Common myeloid progenitor, CD34-positive (primary cell): ENCODE data around the gene LUC7L3.
A peak's percentile ranks its signal among the peaks of the same experiment; 100 is the strongest.

Experiments
- CTCF ChIA-PET: fragments of 350-600 bp; sonication (Branson Sonifier 250); formaldehyde crosslinking; loops from one replicate; lab custom pipeline; 2021; ENCODE audit warnings: antibody characterized with exemption; lab: Charles Lee
- POLR2A ChIA-PET: fragments of 350-600 bp; sonication (Branson Sonifier 250); formaldehyde crosslinking; loops from one replicate; lab custom pipeline; 2021; ENCODE audit warnings: antibody characterized with exemption; lab: Charles Lee
- DNase-seq, 3 donors: peaks; one replicate each; pipeline versions ENCODE4 v3.0.0 to v3.0.0-alpha.2; 2013
- H3K27ac ChIP-seq, 2 experiments: 1 replicate in 1 of 2; 2 replicates in 1 of 2; pipeline ENCODE4 v1.7.0; 2013; ENCODE audit warnings: inconsistent platforms in 2 of 2, low read length in 2 of 2, mild to moderate bottlenecking in 2 of 2, low read depth in 1 of 2, moderate library complexity in 1 of 2; ENCODE audit not compliant: severe bottlenecking in 2 of 2, insufficient read depth in 1 of 2, poor library complexity in 1 of 2
- H3K27me3 ChIP-seq, 5 experiments: replicated peaks in 2 of 5; 1 replicate in 3 of 5; 2 replicates in 2 of 5; pipeline versions ENCODE4 v1.6.1 to v1.7.0; 2013; ENCODE audit warnings: low read length in 4 of 5, mild to moderate bottlenecking in 2 of 5, moderate library complexity in 2 of 5, inconsistent platforms in 1 of 5; ENCODE audit not compliant: insufficient read depth in 5 of 5, control insufficient read depth in 4 of 5
- H3K36me3 ChIP-seq, 4 experiments: 1 replicate in 2 of 4; 2 replicates in 2 of 4; pipeline versions ENCODE4 v1.6.1 to v1.7.0; 2013; ENCODE audit warnings: low read length in 3 of 4, control low read depth in 1 of 4, mild to moderate bottlenecking in 1 of 4; ENCODE audit not compliant: control insufficient read depth in 4 of 4, insufficient read depth in 4 of 4
- H3K4me1 ChIP-seq, 4 experiments: 1 replicate in 3 of 4; 2 replicates in 1 of 4; pipeline versions ENCODE4 v1.6.1 to v1.7.1; 2013; ENCODE audit warnings: low read length in 3 of 4, mild to moderate bottlenecking in 3 of 4, control low read depth in 1 of 4, inconsistent platforms in 1 of 4, moderate library complexity in 1 of 4; ENCODE audit not compliant: control insufficient read depth in 4 of 4, insufficient read depth in 4 of 4; ENCODE audit errors: control extremely low read depth in 1 of 4
- H3K4me3 ChIP-seq, 7 experiments: 1 replicate in 4 of 7; 2 replicates in 3 of 7; pipeline versions ENCODE4 v1.5.1 to v1.7.0; 2013; ENCODE audit warnings: mild to moderate bottlenecking in 7 of 7, low read length in 6 of 7, moderate library complexity in 6 of 7, inconsistent platforms in 2 of 7, low read depth in 2 of 7, control low read depth in 1 of 7; ENCODE audit not compliant: insufficient read depth in 4 of 7, control insufficient read depth in 1 of 7; ENCODE audit errors: extremely low read depth in 1 of 7
- H3K9me3 ChIP-seq, 5 experiments: 1 replicate in 4 of 5; 2 replicates in 1 of 5; pipeline versions ENCODE4 v1.6.1 to v1.7.1; 2013; ENCODE audit warnings: low read length in 4 of 5, mild to moderate bottlenecking in 2 of 5, inconsistent platforms in 1 of 5, low read depth in 1 of 5, moderate library complexity in 1 of 5; ENCODE audit not compliant: control insufficient read depth in 4 of 5, insufficient read depth in 2 of 5; ENCODE audit errors: control extremely low read depth in 1 of 5
- WGBS: methylation state at CpG from one replicate; pipeline ENCODE4 v1.1.5; 2013; ENCODE audit not compliant: insufficient coverage; 5-methylcytosine and 5-hydroxymethylcytosine counted together

The LUC7L3 gene

DNA sequence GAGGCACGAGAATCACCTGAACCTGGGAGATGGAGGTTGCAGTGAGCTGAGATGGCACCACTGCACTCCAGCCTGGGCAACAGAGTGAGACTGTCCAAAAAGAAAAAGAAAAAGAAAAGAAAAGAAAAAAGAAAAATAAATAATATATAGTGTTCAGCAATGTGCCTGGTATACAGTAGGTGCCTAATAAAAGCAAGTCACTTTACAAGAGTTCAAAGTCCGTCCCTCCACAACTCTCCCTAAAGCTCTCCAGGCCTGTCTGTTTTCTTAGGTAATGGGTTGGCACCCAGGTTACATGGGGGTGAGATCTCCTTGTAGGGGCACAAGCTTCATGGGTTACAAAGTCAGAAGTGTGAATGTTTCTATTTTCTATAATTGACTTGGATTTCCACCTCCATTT, 64.5 kb downstream of the LUC7L3 start:
- ChIA-PET CTCF (interaction anchor here (0.8 to 7.3 kb wide), 19 partner anchors 8 to 180 kb away, joined by 3 to 172 read pairs (median 9); partner anchors contain the start of genes ANKRD40CL and WFIKKN2), POLR2A (no interaction called here)

GRCh38 chr17:50785126-50785525, 65.7 kb downstream of the LUC7L3 start:
- 67% methylated on average over 1 of the region's 4 CpGs for WGBS
- H3K4me1 ChIP-seq = peaks cover 0 to 12% (median 4%) of the 10 kb centered on the region in 4 experiments
- ChIA-PET CTCF (interaction anchor here (0.8 to 7.3 kb wide), 13 partner anchors 11 to 179 kb away, joined by 3 to 172 read pairs (median 8); partner anchors contain the start of gene WFIKKN2), POLR2A (no interaction called here)
- H3K27me3 ChIP-seq = peaks cover 0 to 8% (median 0%) of the 10 kb centered on the region in 5 experiments
- H3K9me3 ChIP-seq = no peaks in the 10 kb centered on the region
- no peak for DNase-seq
- no peak overlapping the region for H3K4me3 ChIP-seq
- no peaks in the 10 kb centered on the region for H3K36me3 ChIP-seq
- H3K27ac ChIP-seq = no peak overlapping the region

More for the DNA sequence above, 64.5 kb downstream of the LUC7L3 start:
- Histone ChIP-seq H3K4me1 (peaks cover 0 to 10% (median 3%) of the 10 kb centered on the region in 4 experiments), H3K27ac (no peak overlapping the region), H3K36me3 (no peaks in the 10 kb centered on the region), H3K27me3 (peaks cover 0 to 8% (median 0%) of the 10 kb centered on the region in 5 experiments), H3K4me3 (no peak overlapping the region), H3K9me3 (no peaks in the 10 kb centered on the region)
- no peak for DNase-seq
- no CpG with 5 or more reads among the region's 2 CpGs for whole genome bisulfite sequencing

- Histone ChIP-seq H3K9me3 (no peaks in the 10 kb centered on the region), H3K4me1 (peaks cover 0 to 21% (median 13%) of the 10 kb centered on the region in 4 experiments), H3K27me3 (peaks cover 0 to 7% (median 0%) of the 10 kb centered on the region in 5 experiments), H3K36me3 (no peaks in the 10 kb centered on the region), H3K4me3 (no peak overlapping the region), H3K27ac (no peak overlapping the region)
- POLR2A ChIA-PET = no interaction called here
- CTCF ChIA-PET = interaction anchor here (0.8 to 7.3 kb wide), 9 partner anchors 10 to 139 kb away, joined by 3 to 172 read pairs (median 15); partner anchors contain the start of gene WFIKKN2
- WGBS = 96% methylated on average over 9 of the region's 9 CpGs
- no peak for DNase-seq
Observed at GRCh38 chr17:50785946-50786570, 66.7 kb downstream of the LUC7L3 start.

DNA sequence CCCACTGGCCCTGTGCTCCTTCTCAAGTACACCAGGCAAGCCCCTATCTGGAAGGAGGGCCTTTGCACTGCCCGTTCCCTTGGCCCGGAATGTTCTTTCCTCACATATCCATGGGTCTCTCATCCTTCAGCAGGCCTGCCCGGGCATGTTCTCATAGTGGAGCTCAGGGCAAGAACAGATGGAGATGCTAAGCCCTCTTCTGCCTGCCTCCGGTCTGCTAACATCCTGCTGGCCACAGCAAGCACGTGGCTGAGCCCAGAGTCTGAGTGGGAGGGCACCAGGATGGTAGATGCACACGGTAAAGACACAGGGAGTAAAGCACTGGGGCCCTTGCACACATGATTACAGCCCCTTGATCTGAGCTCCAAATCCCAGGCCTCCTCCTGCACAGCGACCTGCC, 67.7 kb downstream of the LUC7L3 start:
- WGBS = 93% methylated on average over 4 of the region's 7 CpGs
- POLR2A ChIA-PET = no interaction called here
- no peak overlapping the region for H3K27ac ChIP-seq

DNA sequence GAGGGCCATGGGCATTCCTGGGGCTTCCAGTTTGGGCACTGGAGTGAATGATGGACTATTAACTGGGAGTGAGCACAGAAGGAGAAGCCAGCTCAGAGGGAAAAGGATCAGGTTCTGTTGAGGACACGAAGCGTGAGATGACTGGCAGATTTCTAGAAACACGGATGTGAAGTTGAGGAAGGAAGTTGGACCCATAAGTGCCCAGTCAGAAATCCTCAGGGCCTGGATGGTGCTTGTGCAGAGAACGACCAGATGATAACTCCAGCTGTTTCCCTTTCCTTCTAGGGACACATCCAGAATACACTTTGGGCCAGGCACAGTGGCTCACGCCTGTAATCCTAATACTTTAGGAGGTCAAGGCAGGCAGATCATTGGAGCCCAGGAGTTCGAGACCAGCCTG, 71.2 kb downstream of the LUC7L3 start:
- ChIA-PET CTCF (interaction anchor here (1.1 to 3.6 kb wide), 8 partner anchors 12 to 62 kb away, joined by 3 to 15 read pairs (median 4); no protein-coding TSS in a partner anchor), POLR2A (interaction anchor here (0.7 kb wide), 1 partner anchor 300 kb away, joined by 3 read pairs; no protein-coding TSS in a partner anchor)
- H3K4me3 ChIP-seq = peak overlapping the region in 1 of 7 experiments; percentile 6
- H3K27ac ChIP-seq = no peak overlapping the region
- H3K27me3 ChIP-seq = no peaks in the 10 kb centered on the region
- peak; percentile 39 to 93 (median 87) for DNase-seq
- 12% methylated on average over 5 of the region's 6 CpGs for WGBS
- H3K36me3 ChIP-seq = no peaks in the 10 kb centered on the region
- no peaks in the 10 kb centered on the region for H3K9me3 ChIP-seq
- H3K4me1 ChIP-seq = peaks cover 0 to 22% (median 12%) of the 10 kb centered on the region in 4 experiments

More for the DNA sequence above, 67.7 kb downstream of the LUC7L3 start:
- H3K27me3 ChIP-seq = no peaks in the 10 kb centered on the region
- H3K9me3 ChIP-seq = no peaks in the 10 kb centered on the region
- H3K36me3 ChIP-seq = no peaks in the 10 kb centered on the region
- peaks cover 0 to 22% (median 12%) of the 10 kb centered on the region in 4 experiments for H3K4me1 ChIP-seq
- H3K4me3 ChIP-seq = no peak overlapping the region
- DNase-seq = no peak
- CTCF ChIA-PET = interaction anchor here (1.4 to 7.3 kb wide), 6 partner anchors 30 to 161 kb away, joined by 3 to 172 read pairs (median 38); no protein-coding TSS in a partner anchor

GRCh38 chr17:50792132-50792531, 72.7 kb downstream of the LUC7L3 start:
- Histone ChIP-seq H3K27ac (no peak overlapping the region), H3K36me3 (no peaks in the 10 kb centered on the region), H3K4me3 (no peak overlapping the region), H3K9me3 (no peaks in the 10 kb centered on the region), H3K27me3 (no peaks in the 10 kb centered on the region), H3K4me1 (peaks cover 0 to 31% (median 17%) of the 10 kb centered on the region in 4 experiments)
- ChIA-PET POLR2A (no interaction called here), CTCF (interaction anchor here (0.6 to 3.6 kb wide), 6 partner anchors 9 to 128 kb away, joined by 3 to 15 read pairs (median 4); no protein-coding TSS in a partner anchor)
- DNase-seq = no peak
- 98% methylated on average over 7 of the region's 7 CpGs for WGBS

GRCh38 chr17:50793007-50793406, 73.6 kb downstream of the LUC7L3 start:
- H3K27ac ChIP-seq = no peak overlapping the region
- no peak for DNase-seq
- H3K4me3 ChIP-seq = no peak overlapping the region
- POLR2A ChIA-PET = no interaction called here
- 94% methylated on average over 7 of the region's 8 CpGs for WGBS
- H3K4me1 ChIP-seq = peaks cover 0 to 35% (median 20%) of the 10 kb centered on the region in 4 experiments
- H3K36me3 ChIP-seq = no peaks in the 10 kb centered on the region
- CTCF ChIA-PET = interaction anchor here (0.6 to 3.6 kb wide), 4 partner anchors 9 to 29 kb away, joined by 3 to 15 read pairs (median 4); no protein-coding TSS in a partner anchor
- H3K27me3 ChIP-seq = no peaks in the 10 kb centered on the region
- H3K9me3 ChIP-seq = no peaks in the 10 kb centered on the region
